Breast epithelium (tissue), 3 donors: Measurements from ENCODE around the gene TENM4.

Source experiments
- CTCF ChIP-seq, 3 donors: fragments of 450-650 bp; IDR thresholded peaks; one replicate each; pipeline ENCODE4 v1.5.1; 2016 to 2017; ENCODE audit warnings: antibody characterized with exemption in 3 of 3, mild to moderate bottlenecking in 3 of 3, moderate library complexity in 3 of 3
- POLR2A ChIP-seq: fragments of 450-650 bp; IDR thresholded peaks from one replicate; pipeline ENCODE4 v1.6.1; 2016; ENCODE audit warnings: antibody characterized with exemption, mild to moderate bottlenecking, moderate library complexity

- TF ChIP-seq CTCF (IDR thresholded peaks at IDR 0.05) (no peak), POLR2A (no peak)
These were observed 64.8 kb downstream of the TENM4 start for GRCh38 chr11:79375818-79376550.
